WI38 (cell line): ENCODE data around the gene C12orf50.

Experiments
- H3K4me3 ChIP-seq: 2 replicates; pipeline ENCODE4 v1.5.1; 2011; ENCODE audit warnings: low read depth, mild to moderate bottlenecking, control low read depth, low read length
- CTCF ChIP-seq: IDR thresholded peaks from 2 replicates; pipeline ENCODE4 v1.5.1; 2012; ENCODE audit warnings: low read depth, mild to moderate bottlenecking, control low read depth, low read length

The C12orf50 gene

DNA sequence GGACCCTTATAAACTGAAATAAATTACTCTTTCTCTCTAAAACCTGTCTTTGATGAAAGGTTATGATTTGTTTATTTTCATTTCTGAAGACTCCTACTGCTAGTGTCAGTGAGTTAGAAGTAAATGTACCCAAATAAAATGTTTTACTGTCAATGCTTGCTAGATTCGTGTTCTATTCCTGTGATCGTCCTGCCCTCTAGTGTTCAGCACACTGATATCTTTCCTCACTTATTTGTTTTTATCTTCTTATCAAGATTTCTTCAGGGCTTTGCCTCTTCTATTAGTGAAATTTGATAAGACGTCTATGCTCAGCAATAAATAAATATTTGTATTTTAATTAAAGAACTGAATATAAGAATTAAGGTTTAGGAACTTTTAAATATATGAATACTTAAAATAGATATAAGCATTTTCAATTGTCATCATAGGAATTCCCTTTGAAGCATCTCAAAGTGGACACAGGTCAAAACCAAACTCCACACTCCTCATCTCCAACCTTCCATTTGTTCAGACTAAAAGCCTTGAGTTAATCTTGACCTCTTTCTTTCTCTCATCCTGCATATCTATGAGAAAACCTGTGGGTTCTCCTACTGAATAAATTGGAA is 75.8 kb downstream of the C12orf50 start:
- TF ChIP-seq CTCF: peak; percentile 36; the same call in 1 of the 2 replicates
- H3K4me3 ChIP-seq: no peak overlapping the region

DNA sequence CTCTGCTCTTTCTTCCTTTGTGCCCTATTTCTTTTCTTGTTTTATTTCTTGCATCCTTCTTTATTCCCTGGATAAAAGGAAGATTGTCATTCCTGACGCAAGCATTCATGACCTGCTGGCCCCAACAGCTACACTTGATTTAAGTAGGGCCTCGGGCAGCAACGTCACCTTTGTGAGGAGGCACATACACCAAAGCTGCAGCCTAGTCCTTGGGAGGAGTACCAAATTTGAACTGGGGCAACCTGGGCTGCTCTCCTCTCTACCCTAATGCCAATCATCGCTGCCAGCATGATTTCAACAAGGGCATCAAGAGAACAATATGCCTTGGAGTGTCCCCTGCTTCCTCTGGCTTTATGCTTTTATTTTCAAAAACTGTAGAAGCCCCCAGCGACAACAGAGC is 76.4 kb downstream of the C12orf50 start:
- no peak overlapping the region for H3K4me3 ChIP-seq
- TF ChIP-seq CTCF: no peak

DNA sequence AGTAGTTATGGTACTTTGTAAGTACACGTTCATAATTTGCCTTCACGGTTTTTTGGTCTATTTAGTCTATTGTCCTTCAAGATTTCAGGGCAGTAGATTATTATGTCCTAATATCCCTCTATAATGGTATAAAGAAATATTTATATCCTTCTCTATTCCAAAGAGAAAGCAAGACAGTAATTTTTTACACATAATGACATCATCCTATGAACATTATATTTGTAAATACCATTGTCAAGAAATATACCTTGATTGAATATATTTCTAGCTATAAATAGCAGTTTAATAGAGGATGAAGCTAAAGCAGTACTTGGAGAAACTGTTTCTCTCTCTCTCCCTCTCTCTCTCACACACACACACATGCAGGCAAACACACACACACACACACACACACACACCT is 77.0 kb downstream of the C12orf50 start:
- TF ChIP-seq CTCF: no peak
- H3K4me3 ChIP-seq: no peak overlapping the region

DNA sequence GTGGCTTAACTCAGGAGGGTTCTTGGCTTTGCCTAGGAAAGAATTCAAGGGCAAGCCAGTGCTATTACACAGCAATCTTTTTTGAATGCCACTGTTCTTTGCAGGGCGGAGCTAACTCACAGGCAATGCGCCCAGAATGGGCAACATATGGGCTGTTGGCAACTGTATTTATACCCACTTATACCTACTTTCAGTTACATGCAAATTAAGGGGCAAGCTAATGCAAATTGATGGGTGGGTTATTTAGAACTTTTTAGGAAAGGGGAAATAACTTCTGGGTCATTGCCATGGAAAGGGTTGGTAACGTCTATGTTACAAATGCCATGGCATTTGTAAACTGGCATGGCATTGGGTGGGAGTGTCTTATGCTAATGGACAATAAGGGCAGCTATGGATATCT is 85.4 kb downstream of the C12orf50 start:
- TF ChIP-seq CTCF: no peak
- no peak overlapping the region for H3K4me3 ChIP-seq

- no peak overlapping the region for H3K4me3 ChIP-seq
- TF ChIP-seq CTCF: no peak
These were observed 86.2 kb downstream of the C12orf50 start for GRCh38 chr12:87943023-87943422.

GRCh38 chr12:87939182-87939581 is 90.0 kb downstream of the C12orf50 start:
- no peak for TF ChIP-seq CTCF
- H3K4me3 ChIP-seq: no peak overlapping the region

- H3K4me3 ChIP-seq: no peak overlapping the region
- TF ChIP-seq CTCF: no peak
These were observed 94.0 kb downstream of the C12orf50 start for GRCh38 chr12:87935216-87935615.
